Activated CD8-positive, alpha-beta T cell treated with anti-CD3 and anti-CD28 coated beads for 36 hours (primary cell): ENCODE results near the gene FOXP1. TPM values are rescaled to one million over a fixed set of nuclear protein-coding genes. Genes with fewer than 3 reads are reported as not detected.

ENCODE experiments used
- ATAC-seq: fragments of 200-7000 bp; cut with Tn5 transposase; one replicate; pipeline ENCODE4 v1.10.0; 2021; ENCODE audit warnings: mild to moderate bottlenecking, moderate library complexity
- CTCF ChIA-PET: fragments of 350-600 bp; sonication (Branson Sonifier 250); formaldehyde crosslinking; loops from one replicate; lab custom pipeline; 2021; ENCODE audit warnings: antibody characterized with exemption; lab: Charles Lee
- POLR2A ChIA-PET: fragments of 350-600 bp; sonication (Branson Sonifier 250); formaldehyde crosslinking; loops from one replicate; lab custom pipeline; 2021; ENCODE audit warnings: antibody characterized with exemption; lab: Charles Lee
- DNase-seq: peaks from one replicate; pipeline ENCODE4 v3.0.0-alpha.2; 2020
- H3K27ac Mint-ChIP-seq: one replicate; pipeline ENCODE4 v1.8.0; 2021; ENCODE audit warnings: mild to moderate bottlenecking, mixed read lengths
- H3K27me3 Mint-ChIP-seq: one replicate; pipeline ENCODE4 v1.8.0; 2021; ENCODE audit warnings: mixed read lengths
- H3K36me3 Mint-ChIP-seq: one replicate; pipeline ENCODE4 v1.8.0; 2021; ENCODE audit warnings: low read depth, mixed read lengths
- H3K4me1 Mint-ChIP-seq: one replicate; pipeline ENCODE4 v1.8.0; 2021; ENCODE audit warnings: low read depth, mixed read lengths
- H3K4me3 Mint-ChIP-seq: one replicate; pipeline ENCODE4 v1.8.0; 2021; ENCODE audit warnings: mild to moderate bottlenecking, moderate library complexity, mixed read lengths
- H3K9me3 Mint-ChIP-seq: one replicate; pipeline ENCODE4 v1.8.0; 2021; ENCODE audit warnings: mixed read lengths
- intact Hi-C: fragments of 100-400 bp; cut with micrococcal nuclease; formaldehyde crosslinking; loops from one replicate; pipeline ENCODE4 v1.10.0; 2022
- total RNA-seq, 2 experiments: library from RNA; stranded (reverse); gene quantifications; one replicate each; pipeline ENCODE4 v1.2.3, GENCODE V29; 2021
- TF ChIP-seq, protein P1 (sequence below): fragments of 200-600 bp; IDR thresholded peaks from one replicate; pipeline ENCODE4 v1.8.0; 2022; ENCODE audit warnings: antibody characterized with exemption, mild to moderate bottlenecking

Gene FOXP1
- total RNA-seq, 2 experiments from 2014 or later, result 145 to 153 TPM

DNA sequence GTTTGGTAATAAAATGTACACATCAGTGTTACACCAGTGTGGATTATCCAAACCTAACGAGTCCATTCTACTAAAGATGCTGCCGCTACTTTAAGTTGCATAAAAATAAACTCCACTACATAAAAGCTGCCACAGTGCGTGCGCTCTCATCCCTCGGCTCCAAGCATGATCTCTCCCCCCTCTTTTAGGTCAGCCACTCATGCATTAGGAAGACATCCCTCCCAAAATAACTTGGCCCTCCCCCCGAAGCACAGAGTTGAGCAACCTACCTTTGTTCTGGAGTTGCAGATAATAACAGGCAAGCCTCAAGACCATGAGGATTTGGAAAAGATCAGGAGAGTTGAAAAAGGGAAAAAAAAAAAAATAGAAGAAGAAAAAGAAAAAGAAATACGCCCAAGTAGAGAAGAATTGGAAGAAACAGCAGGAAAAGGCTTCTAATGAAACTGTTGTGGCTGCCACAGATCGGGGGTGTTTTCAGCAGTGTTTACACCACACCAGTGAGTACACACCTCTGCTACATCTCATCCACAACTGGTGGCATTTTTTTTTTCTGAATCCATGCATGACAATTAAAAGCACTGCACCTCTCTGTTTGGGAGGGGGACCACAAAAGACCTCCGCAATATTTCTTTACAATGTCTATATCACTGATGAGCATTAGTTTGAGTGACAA is 339.2 kb downstream of the FOXP1 start:
- ChIA-PET POLR2A (interaction anchor here (1.0 kb wide), 1 partner anchor 35 kb away, joined by 3 read pairs; no protein-coding TSS in a partner anchor), CTCF (interaction anchor here (1.0 kb wide), 1 partner anchor 77 kb away, joined by 3 read pairs; no protein-coding TSS in a partner anchor)
- H3K36me3 Mint-ChIP-seq, result peaks cover 11% of the 10 kb centered on the region
- H3K27ac Mint-ChIP-seq, result no peak overlapping the region
- H3K4me3 Mint-ChIP-seq, result no peak overlapping the region
- peaks cover 82% of the 10 kb centered on the region for H3K4me1 Mint-ChIP-seq
- H3K27me3 Mint-ChIP-seq, result no peaks in the 10 kb centered on the region
- H3K9me3 Mint-ChIP-seq, result no peaks in the 10 kb centered on the region
- no peak for ATAC-seq
- no peak for DNase-seq
- TF ChIP-seq, protein P1, sequence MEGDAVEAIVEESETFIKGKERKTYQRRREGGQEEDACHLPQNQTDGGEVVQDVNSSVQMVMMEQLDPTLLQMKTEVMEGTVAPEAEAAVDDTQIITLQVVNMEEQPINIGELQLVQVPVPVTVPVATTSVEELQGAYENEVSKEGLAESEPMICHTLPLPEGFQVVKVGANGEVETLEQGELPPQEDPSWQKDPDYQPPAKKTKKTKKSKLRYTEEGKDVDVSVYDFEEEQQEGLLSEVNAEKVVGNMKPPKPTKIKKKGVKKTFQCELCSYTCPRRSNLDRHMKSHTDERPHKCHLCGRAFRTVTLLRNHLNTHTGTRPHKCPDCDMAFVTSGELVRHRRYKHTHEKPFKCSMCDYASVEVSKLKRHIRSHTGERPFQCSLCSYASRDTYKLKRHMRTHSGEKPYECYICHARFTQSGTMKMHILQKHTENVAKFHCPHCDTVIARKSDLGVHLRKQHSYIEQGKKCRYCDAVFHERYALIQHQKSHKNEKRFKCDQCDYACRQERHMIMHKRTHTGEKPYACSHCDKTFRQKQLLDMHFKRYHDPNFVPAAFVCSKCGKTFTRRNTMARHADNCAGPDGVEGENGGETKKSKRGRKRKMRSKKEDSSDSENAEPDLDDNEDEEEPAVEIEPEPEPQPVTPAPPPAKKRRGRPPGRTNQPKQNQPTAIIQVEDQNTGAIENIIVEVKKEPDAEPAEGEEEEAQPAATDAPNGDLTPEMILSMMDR, result no peak
- intact Hi-C loops, result no loop called here

DNA sequence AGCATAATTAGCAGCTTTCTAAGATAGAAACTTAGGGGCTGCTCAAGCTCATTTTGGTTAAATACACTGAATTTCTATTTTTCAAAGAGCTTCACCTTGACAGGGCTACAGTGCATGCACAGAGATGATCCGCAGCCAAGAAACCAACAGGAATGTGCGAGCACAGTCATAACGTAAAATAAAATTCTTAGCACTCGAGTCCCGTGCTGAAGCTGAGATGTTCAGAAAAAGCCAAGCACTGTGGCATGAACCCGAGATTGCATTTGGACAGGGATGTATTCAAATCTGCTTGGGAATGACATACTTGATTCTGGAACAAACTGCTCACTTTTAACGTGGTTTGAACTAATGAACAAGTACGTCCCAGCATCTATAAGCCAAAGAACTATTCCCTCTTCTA is 340.3 kb downstream of the FOXP1 start:
- ChIA-PET POLR2A (no interaction called here), CTCF (interaction anchor here (0.8 to 1.4 kb wide), 2 partner anchors 10 to 33 kb away, joined by 3 to 5 read pairs; no protein-coding TSS in a partner anchor)
- DNase-seq (no peak), ATAC-seq (no peak)
- H3K4me1 Mint-ChIP-seq, result peaks cover 78% of the 10 kb centered on the region
- H3K27me3 Mint-ChIP-seq, result no peaks in the 10 kb centered on the region
- no peaks in the 10 kb centered on the region for H3K9me3 Mint-ChIP-seq
- no peak overlapping the region for H3K27ac Mint-ChIP-seq
- H3K4me3 Mint-ChIP-seq, result no peak overlapping the region
- peaks cover 12% of the 10 kb centered on the region for H3K36me3 Mint-ChIP-seq
- intact Hi-C loops, result no loop called here
- TF ChIP-seq, protein P1, result no peak

DNA sequence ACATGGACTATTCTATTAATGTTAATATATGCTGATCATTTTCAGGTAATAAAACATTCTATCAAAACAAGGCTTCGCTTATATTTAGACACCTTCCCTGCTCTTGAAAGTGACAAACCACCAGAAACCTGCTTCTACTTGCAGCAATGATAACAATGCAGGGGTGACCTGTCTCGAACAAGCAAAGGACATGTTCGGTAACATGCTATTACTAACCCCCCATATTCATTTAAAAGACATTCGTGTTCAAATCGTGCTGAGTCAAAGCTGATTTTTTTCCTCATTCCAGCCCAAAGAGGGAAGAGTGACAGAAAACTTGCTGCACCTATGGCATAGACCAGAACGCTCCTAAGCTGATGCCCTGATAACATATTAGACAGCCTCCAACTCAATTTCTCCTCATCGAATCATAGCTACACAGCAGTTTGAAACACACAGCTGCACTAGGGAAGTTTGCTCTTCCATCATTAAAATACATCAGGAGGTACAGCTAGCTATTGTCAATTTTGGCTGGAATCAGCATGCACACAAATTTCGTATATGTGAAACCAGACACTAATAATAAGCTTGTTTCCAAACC is 341.5 kb downstream of the FOXP1 start:
- TF ChIP-seq, protein P1, result no peak
- intact Hi-C loops, result no loop called here
- no peak overlapping the region for H3K27ac Mint-ChIP-seq
- ChIA-PET CTCF (interaction anchor here (0.7 to 1.4 kb wide), 5 partner anchors 8 to 34 kb away, joined by 3 to 5 read pairs (median 3); no protein-coding TSS in a partner anchor), POLR2A (no interaction called here)
- peaks cover 18% of the 10 kb centered on the region for H3K36me3 Mint-ChIP-seq
- H3K27me3 Mint-ChIP-seq, result no peaks in the 10 kb centered on the region
- ATAC-seq (no peak), DNase-seq (no peak)
- H3K4me1 Mint-ChIP-seq, result peaks cover 75% of the 10 kb centered on the region
- no peaks in the 10 kb centered on the region for H3K9me3 Mint-ChIP-seq
- no peak overlapping the region for H3K4me3 Mint-ChIP-seq

DNA sequence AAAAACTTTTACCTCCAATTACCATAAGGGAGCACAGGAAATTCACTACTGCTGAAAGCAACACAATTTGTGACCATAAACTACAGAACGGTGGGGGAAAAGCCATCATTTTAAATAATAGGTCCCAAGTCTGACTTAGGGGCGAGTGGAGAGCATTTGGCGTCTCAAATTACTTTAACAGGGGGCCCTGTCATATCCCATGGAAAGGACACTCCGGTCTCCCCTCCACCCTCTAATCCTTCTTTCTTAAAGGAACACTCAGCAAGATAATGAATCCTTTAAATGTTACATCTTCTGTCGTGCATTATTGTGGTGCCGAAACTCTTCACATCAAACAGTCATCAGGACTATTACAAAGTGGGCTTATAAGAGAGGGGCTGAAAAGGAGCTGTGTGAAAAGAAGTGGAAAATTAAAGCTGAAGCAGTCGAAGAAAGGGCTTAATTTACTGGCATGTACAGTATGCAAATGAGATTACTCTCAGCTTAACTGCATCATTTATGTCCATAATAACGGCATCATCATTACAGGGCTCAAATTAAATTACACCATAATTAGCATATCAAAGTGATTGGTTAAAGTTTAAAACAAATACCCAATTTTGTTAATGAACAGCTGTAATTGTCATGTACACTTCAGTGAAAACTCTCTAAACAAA is 342.2 kb downstream of the FOXP1 start:
- H3K4me1 Mint-ChIP-seq, result peaks cover 71% of the 10 kb centered on the region
- no peaks in the 10 kb centered on the region for H3K27me3 Mint-ChIP-seq
- DNase-seq (no peak), ATAC-seq (no peak)
- no peaks in the 10 kb centered on the region for H3K9me3 Mint-ChIP-seq
- CTCF ChIA-PET, result interaction anchor here (1.2 kb wide), 1 partner anchor 10 kb away, joined by 5 read pairs; no protein-coding TSS in a partner anchor
- H3K36me3 Mint-ChIP-seq, result peaks cover 21% of the 10 kb centered on the region
- H3K27ac Mint-ChIP-seq, result no peak overlapping the region
- intact Hi-C loops, result no loop called here
- H3K4me3 Mint-ChIP-seq, result no peak overlapping the region
- TF ChIP-seq, protein P1, result no peak
- POLR2A ChIA-PET, result no interaction called here
